NOMO-1 treated with dmso at 0.1 percent for 144 hours (cell line): ENCODE results near the gene STMND1.
"Not testable (repeated sequence)": the region's sequence is repeated elsewhere in the genome, so short reads cannot be mapped to it uniquely, and the experiment has no call there.

Experiments used
- DNase-seq: peaks from one replicate; lab custom pipeline; 2025; ENCODE audit not compliant: unreplicated experiment; lab: John Stamatoyannopoulos, UW

Gene STMND1

DNA sequence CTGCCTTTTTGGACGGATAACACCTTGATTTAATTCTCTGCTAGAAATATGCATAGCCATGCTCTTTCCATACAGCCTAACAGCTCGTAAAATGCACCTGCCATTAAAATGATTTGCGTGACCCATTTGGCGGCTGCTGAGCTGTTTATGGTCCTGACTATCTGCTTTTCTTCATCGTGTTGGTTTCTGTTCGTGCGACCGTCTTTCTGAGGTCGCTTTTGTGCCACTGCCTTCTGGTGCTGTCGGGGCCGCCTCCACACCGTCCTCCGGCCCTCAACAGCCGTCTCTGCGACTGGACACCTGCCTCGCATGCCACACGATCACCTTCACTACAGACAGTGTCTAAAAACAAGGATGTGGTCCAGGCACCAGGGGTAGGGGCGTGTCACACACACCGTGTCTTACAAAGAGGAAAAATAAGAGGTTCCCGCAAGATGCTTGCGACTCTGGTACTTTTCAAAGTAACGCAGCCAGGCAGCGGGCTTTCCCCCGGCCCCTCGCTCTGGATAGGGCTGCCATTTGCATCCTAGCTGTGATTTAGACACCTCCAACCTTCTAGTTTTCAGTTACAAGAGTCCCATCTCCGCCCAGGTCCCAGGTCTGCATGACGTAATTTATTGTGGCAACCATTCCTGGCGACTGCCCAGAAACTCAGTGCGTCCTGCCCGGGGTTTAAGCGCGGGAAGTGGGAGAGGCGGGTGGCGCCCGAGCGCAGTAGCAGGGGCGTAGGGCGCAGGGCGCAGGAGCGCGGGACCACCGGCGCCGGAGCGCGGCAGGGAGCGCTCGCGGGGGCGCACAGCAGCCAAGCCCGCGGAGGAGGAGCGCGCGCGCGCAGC lies at the start of gene STMND1:
STMND1 (plus strand) TSS at position 629 of the 836 bp plus-strand sequence. CDS start 208 bp downstream, outside the sequence.
- peak; percentile 33 for DNase-seq

DNA sequence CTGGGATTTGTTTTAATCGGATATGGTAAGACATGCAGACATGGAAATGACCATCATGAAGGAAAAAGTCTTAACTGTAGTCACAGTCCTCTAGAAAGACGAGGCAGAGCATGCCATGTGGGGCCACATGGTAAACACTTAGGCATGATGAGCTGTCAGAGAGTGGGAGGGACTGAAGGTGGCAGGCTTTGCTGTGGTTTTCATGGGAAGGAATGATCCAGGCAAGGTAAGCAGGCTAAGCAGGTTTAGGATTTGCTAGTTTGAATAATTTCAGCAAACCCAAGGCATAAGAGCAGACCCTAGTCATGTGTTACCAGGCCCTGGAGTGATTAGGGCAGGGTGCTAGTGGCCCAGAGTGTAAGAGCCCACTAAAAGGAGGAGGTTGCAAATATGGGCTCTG lies 47.2 kb upstream of the STMND1 start:
- DNase-seq: no peak

DNA sequence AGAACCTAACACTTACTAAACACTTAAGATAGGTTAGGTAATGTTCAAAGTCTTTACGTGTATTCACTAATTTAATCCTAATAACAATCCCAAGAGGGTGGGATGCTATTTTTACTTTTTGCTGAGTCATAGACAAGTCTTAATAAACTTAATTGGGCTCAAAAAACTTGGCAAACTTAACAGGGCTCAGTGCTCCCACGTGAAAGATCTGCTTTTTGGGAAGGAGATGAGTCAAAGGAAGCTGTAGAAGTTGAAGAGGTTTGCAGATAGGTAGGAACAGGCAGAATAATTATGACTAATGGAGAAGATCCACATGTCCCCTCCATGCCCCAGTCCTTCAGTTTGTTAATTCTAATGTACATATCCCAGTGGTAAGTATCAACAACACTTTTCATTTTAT lies 44.5 kb upstream of the STMND1 start:
- DNase-seq: no peak

DNA sequence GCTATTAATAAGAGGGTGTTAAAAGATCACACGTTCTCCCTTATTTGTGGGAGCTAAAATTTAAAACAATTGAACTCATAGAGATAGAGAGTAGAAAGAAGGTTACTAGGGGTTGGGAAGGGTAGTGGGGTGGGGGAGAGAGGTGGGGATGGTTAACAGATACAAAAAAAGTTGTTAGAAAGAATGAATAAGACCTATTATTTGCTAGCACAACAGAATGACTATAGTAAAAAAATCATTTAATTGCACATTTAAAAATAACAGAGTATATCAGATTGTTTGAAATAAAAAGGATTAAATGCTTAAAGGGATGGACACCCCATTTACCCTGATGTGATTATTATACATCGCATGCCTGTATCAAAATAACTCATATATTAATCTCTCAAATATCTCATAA lies 43.3 kb upstream of the STMND1 start:
- DNase-seq: no peak

DNA sequence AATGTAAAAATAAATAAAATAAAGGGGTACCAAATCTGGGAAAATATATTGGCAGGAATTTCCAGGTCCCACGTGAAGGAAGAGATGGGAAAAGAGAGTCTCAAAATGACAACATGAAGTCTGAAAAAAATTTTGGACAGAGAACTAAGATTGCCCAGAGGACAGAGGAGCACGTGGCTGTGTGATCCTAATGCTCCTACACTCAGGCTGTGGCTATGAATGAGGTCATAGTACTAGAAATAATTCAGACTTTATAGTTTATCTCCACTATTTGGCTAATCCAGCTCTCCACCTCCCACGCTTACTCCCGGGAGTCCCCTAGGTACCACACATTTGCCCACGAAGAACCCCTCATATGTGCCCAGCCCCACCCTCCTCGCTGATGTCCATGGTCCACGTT lies 42.8 kb upstream of the STMND1 start:
- DNase-seq: no peak

DNA sequence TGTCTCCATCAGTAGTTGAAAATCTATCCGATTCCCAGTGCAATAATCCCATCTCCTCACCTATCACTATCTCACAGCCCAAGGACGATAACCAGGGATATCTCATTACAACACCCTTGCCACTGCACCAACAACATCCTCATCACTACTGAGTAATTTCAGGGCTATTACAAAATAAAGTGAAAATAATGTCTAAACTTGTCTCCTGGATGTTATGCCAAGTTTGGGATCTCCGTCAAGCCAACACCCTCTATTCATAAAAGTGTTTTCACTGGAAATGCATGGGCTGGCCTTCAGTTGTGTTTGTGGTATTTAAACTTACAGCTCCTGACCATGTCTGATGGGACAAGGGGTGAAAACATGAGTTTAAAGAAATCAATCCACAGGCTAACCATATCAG lies 42.0 kb upstream of the STMND1 start:
- no peak for DNase-seq

DNA sequence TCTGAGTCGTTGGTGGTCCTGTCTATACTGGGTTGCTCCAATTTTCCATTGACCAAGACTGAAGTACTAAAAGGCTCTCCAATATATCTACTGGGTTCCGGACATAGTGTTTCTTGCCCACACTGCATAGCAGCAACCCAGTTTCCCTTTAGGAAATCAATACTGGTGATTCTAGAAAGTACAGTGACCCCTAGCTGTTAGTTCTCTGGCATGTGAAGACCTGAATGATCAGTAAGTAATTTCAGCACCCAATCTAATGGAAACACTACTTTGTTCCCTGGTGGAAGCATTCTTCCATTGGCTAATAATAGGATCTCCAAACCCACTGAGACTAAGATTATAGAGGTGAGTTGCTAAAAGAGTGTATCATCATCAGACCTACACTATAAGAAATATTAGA lies 40.8 kb upstream of the STMND1 start:
- no peak for DNase-seq

DNA sequence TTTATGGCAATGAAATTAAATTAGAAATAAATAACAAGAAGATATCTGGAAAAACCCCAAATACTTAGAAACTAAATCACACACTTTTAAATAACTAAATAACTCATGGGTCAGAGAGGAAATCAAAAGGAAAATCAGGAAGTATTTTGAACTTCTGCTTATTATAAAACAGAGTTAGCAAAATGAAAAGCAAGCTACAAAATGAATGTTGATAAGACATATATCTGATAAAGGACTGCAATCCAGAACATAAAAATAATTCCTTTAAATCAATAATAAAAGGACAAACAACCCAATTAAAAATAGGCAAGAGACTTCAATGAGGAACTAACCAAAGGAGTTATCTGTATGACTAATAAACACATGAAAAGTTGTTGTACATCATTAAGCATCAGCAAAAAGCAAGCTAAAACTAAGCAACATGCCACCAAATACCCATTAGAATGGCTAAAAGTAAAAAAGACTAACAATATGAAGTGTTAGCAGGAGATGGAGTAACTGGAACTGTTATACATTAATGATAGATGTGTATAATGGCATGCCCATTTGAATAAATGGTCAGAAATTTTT lies 38.9 kb upstream of the STMND1 start:
- DNase-seq: no peak

DNA sequence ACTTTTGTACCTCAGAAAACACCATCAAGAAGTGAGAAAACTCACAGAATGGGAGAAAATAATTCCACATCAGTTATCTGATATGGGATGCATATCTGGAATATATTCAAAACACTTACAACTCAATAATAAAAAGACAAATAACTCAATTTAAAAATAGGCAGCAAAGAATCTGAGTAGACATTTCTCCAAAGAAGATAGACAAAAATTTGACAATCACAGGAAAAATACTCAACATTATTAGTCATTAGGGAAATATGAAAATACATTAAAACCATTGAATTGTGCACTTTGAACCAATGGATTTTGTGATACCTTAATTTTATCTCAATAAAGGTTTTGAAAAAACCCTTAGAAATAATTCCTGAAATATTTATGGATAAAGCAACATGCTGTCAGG lies 36.9 kb upstream of the STMND1 start:
- no peak for DNase-seq

DNA sequence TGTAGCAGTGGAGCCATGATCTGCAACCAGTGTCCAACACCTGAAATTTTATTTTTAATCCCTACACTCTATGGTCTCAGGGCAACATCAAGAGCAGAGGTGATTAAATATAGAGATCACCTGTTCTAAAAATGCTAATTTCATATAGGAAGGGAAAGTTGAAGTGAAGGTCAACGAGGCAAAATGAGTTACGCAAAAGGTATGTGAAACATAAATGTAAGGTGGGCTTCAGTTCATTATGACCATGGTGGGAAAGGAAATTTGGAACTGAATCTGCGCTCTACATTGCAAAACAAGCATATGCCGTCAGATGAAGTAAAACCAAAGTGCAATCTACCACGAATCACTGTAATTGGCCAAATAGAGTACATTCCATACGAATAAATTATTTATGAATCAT lies 35.2 kb upstream of the STMND1 start:
- no peak for DNase-seq

DNA sequence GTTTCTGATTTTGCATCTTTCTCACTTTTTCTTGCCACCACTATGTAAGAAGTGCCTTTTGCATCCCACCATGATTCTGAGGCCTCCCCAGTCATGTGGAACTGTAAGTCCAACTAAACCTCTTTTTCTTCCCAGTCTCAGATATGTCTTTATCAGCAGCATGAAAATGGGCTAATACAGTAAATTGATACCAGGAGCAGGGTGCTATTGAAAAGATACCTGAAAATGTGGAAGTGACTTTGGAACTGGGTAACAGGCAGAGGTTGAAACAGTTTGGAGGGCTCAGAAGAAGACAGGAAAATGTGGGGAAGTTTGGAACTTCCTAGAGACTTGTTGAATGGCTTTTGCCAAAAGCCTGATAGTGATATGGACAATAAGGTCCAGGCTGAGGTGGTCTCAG lies 32.9 kb upstream of the STMND1 start:
- not testable (repeated sequence) for DNase-seq

DNA sequence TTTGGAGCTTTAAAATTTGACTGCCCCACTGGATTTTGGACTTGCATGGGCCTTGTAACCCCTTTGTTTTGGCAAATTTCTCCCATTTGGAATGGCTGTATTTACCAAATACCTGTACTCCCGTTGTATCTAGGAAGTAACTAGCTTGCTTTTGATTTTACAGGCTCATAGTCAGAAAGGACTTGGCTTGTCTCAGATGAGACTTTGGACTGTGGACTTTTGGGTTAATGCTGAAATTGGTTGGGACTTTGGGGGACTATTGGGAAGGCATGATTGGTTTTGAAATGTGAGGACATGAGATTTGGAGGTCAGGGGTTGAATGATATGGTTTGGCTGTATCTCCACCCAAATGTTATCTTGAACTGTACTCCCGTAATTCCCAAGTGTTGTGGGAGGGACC lies 31.4 kb upstream of the STMND1 start:
- DNase-seq: not testable (repeated sequence)

DNA sequence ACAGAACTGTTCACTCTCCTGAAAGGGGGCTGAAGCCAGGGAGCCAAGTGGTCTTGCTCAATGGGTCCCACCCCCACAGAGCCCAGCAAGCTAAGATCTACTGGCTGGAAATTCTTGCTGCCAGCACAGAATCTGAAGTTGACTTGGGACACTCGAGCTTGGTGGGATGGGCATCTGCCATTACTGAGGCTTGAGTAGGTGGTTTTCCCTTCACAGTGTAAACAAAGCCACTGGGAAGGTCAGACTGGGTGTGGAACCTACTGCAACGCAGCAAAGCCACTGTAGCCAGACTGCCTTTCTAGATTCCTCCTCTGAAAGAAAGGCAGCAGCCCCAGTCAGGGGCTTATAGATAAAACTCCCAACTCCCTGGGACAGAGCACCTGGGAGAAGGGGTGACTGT lies 28.3 kb upstream of the STMND1 start:
- DNase-seq: not testable (repeated sequence)

DNA sequence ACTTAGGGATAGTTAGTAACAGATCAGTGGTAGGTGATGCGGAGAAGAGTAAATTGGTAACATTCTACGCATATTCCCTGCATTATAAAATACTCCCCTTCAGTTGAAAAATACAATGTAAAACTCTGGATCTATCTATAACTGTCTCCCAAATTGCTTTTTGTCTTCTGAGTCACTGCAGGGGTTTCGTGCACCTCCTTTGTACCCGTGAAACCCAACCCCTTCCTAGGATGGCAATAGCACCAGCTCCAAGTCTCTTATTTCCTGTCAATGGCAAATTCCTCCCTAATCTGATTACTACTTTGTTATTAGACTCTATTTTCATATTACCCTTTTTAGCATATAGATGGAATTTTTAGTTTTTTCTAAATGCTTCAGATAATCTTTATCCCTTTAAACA lies 20.6 kb upstream of the STMND1 start:
- DNase-seq: no peak

DNA sequence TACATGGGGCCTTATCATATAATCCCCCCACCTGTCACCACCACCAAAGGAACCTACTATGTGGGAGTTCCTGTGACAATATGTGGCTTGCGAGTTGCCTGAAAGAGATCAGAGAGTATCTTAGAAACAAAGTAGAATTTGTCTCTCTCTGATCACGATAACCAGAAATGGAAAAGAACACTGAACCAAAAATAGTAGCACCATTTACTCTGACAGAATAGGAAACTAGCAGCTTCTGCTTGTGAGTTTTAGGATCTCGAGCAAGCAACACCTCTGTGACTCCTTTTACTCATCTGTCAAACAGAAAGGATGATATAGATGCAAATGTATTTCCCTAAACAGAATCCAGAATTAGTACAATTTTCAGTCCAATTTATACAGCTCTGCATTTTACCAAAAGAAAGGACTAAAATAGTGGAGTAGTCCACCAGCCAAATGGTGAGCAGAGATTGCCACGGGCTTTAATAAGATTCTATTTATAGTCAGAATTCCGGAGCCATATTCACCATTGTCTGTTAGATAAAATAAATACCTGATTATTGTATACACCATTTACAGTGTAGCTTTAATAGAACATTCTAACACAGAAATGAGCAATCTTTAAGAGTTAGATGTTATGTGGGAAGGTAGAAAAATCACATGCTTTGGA lies 19.9 kb upstream of the STMND1 start:
- DNase-seq: no peak

DNA sequence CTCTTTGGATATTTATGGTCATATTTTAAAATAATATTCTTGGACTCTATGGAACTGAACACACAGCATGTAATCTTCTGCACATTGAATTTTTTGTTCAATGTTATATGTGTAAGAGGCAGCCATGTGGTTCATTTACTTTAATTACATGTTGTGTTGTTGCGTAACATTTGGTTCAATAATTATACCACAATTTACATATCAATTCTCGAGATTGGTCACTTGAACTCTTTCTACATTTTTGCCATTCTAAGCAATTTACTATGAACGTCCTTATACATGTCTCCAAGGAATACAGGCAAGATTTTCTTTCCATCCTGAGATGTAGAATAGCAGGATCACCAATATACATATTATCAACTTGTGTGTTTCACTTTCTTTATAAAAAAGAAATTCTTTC lies 18.5 kb upstream of the STMND1 start:
- DNase-seq: no peak

DNA sequence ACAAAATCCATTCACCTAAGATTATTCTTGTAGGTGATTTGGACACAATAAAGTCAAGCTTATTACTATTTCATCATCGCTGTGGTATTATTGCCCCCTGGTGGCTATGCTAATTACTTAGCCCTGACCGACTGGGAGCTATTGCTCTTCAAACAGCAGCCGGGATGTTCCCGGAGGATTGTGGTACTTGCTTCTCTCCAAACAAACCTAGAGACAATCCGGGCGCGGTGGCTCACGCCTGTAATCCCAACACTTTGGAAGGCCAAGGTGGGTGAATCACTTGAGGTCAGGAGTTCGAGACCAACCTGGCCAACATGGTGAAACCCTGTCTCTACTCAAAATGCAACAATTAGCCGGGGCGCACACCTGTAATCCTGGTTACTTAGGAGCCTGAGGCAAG lies 15.4 kb upstream of the STMND1 start:
- no peak for DNase-seq

DNA sequence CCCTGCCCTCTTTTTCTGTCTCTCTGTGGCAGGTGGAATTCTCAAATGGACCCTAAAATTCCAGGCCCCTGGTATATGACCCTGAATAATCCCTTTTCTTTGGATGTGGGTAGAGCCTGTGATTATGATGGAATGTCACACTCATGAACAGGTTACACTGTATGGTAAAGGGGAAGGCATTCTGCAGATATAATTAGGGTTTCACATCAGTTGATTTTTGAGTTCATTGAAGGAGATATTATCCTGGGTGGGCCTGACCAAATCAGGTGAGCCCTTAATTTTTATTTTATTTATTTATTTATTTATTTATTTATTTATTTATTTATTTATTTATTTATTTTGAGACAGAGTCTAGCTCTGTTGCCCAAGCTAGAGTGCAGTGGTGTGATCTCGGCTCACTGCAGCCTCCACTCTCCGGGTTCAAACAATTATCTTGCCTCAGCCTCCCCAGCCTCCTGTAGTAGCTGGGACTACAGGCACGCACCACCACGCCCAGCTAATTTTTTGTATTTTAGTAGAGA lies 13.7 kb upstream of the STMND1 start:
- DNase-seq: no peak

DNA sequence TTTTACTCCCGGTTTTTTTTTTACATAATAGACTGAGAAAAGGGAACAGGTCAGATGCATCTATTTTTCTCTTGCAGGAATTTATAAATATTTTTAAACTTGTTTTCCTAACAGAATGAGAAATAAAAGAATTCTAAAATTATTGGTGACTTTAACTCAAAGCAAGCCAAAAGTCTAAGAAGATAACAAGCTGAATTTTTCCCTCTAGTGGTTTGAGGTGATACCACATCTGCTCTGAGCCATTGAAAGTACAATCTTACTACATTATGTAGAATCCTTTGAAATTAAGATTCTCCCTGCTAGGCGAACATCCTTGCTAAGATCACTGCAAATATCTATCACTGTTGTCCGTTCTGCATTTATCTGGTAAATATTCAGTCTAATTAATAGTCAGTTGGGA lies 10.7 kb upstream of the STMND1 start:
- no peak for DNase-seq

DNA sequence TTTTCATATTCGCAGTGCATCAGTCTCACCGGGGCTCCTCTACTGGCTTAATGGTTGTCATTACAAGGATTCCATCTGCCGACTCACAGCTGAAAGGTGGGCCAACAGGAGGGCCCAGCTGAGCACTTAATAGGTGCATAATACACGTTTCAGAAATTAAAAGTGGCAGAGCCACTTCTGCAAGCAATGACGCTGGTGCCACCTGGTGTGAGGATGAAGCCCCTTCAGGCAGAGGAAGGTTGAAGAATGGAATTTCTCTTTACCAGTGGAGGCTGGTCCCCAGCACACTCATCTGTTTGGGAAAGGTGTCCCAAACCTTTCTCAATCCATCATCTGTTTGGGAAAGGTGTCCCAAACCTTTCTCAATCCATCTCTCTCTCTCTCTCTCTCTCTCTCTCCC lies 8.2 kb upstream of the STMND1 start:
- no peak for DNase-seq

DNA sequence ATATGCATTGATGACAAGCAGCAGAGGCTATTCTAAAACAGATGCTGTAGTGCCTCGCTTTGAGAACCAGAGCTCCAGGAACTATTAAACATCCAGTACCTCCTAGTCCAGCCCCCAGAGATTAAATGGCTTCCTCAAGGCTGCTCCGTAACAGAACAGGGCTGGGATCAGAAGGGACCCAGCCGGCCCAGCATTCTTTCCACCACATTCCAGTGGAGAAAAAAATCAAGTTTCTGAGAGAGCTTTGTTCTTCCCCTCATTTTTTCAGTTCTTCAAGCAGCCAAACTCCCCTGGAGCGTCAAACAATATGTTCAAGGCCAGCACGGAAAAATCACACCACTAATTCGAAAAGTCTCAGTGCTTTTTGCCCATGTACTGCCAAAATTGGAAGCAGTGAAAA lies 5.8 kb upstream of the STMND1 start:
- no peak for DNase-seq

DNA sequence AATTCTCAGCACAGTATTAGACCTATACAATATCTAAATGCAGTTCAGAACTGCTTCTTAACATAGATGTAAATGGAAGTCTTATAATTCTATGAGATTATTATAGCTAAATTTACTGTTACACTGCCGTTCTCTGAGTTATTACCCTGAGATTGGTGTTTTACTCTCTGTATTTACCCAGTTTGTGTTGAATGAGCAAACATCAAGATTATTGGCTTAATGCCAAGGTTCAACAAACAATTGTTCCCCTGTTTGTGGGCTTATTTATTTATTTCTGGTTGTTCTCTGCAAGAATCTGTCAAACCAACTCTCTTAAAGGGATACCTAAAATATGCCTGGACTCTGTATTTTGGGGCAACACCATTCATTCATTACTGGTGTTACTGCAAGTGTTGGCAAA lies 5.2 kb upstream of the STMND1 start:
- no peak for DNase-seq
